Thyroid gland (tissue), 4 donors: ENCODE data around the gene ITIH2.

Experiments
- CTCF ChIP-seq, 6 experiments: fragments of 200-600 bp in 3 of 6; fragments of 450-650 bp in 3 of 6; sonication (generic) in 3 of 6; IDR thresholded peaks; one replicate each; pipeline ENCODE4 v1.5.1; 2016 to 2019; ENCODE audit warnings: antibody characterized with exemption in 6 of 6, mild to moderate bottlenecking in 2 of 6, inconsistent platforms in 1 of 6, moderate library complexity in 1 of 6
- POLR2A ChIP-seq, 2 donors: fragments of 450-650 bp; IDR thresholded peaks; one replicate each; pipeline ENCODE4 v1.6.1; 2017; ENCODE audit warnings: antibody characterized with exemption in 2 of 2, mild to moderate bottlenecking in 2 of 2, moderate library complexity in 1 of 2

- TF ChIP-seq CTCF (IDR thresholded peaks at IDR 0.05) (no peak), POLR2A (IDR thresholded peaks at IDR 0.05) (no peak)
Measured at GRCh38 chr10:7710446-7710845, 7.3 kb downstream of the ITIH2 start.
